HAP-1 (cell line): Measurements from ENCODE around the gene CR1.
"Not testable (repeated sequence)": the region's sequence is repeated elsewhere in the genome, so short reads cannot be mapped to it uniquely, and the experiment has no call there.

ENCODE experiments used
- DNase-seq, 2 experiments: peaks; one replicate each; pipeline ENCODE4 v3.0.0-alpha.2; 2016 to 2020; ENCODE audit warnings: low spot score in 2 of 2
- H3K27me3 ChIP-seq: fragments of 250-450 bp; sonication (Bioruptor Pico); 2 replicates; pipeline ENCODE4 v1.5.1; 2020; ENCODE audit warnings: low read depth, mild to moderate bottlenecking, moderate library complexity
- H3K36me3 ChIP-seq: fragments of 250-450 bp; sonication (Bioruptor Pico); replicated peaks from 2 replicates; pipeline ENCODE4 v1.5.1; 2020; ENCODE audit warnings: mild to moderate bottlenecking
- H3K4me1 ChIP-seq: fragments of 250-450 bp; sonication (Bioruptor Pico); 2 replicates; pipeline ENCODE4 v1.5.1; 2020; ENCODE audit warnings: mild to moderate bottlenecking
- H3K4me3 ChIP-seq: fragments of 250-450 bp; sonication (Bioruptor Pico); 2 replicates; pipeline ENCODE4 v1.5.1; 2020; ENCODE audit warnings: mild to moderate bottlenecking, moderate library complexity
- H3K9me3 ChIP-seq: fragments of 250-450 bp; sonication (Bioruptor Pico); 2 replicates; pipeline ENCODE4 v1.5.1; 2020; ENCODE audit warnings: mild to moderate bottlenecking, moderate library complexity
- in situ Hi-C: fragments of 300-500 bp; cut with MboI; formaldehyde crosslinking; loops from 3 replicates; pipeline ENCODE4 v1.14.3; 2020; ENCODE audit warnings: low sequenced_read_pairs, inconsistent platforms, mixed read lengths

The CR1 gene

GRCh38 chr1:207518608-207519236 is 22.8 kb downstream of the CR1 start:
- Histone ChIP-seq H3K4me3 (no peak overlapping the region), H3K9me3 (no peaks in the 10 kb centered on the region)
- in situ Hi-C loops, result no loop called here

GRCh38 chr1:207519505-207520399 is 23.8 kb downstream of the CR1 start:
- Histone ChIP-seq H3K4me1 (no peaks in the 10 kb centered on the region), H3K4me3 (no peak overlapping the region), H3K27me3 (peaks cover 10% of the 10 kb centered on the region), H3K36me3 (no peaks in the 10 kb centered on the region), H3K9me3 (no peaks in the 10 kb centered on the region)
- DNase-seq, result no peak
- in situ Hi-C loops, result no loop called here

More at GRCh38 chr1:207518608-207519236, 22.8 kb downstream of the CR1 start:
- no peak for DNase-seq
- Histone ChIP-seq H3K36me3 (no peaks in the 10 kb centered on the region), H3K27me3 (peaks cover 10% of the 10 kb centered on the region), H3K4me1 (no peaks in the 10 kb centered on the region)

GRCh38 chr1:207520400-207521345 is 24.7 kb downstream of the CR1 start:
- DNase-seq, H3K9me3 ChIP-seq, in situ Hi-C loops, H3K4me3 ChIP-seq, H3K4me1 ChIP-seq, H3K36me3 ChIP-seq: not testable (repeated sequence)
- H3K27me3 ChIP-seq, result peaks cover 10% of the 10 kb centered on the region

GRCh38 chr1:207525239-207525638 is 29.3 kb downstream of the CR1 start:
- H3K9me3 ChIP-seq, H3K36me3 ChIP-seq, in situ Hi-C loops, DNase-seq, H3K27me3 ChIP-seq, H3K4me3 ChIP-seq, H3K4me1 ChIP-seq: not testable (repeated sequence)

GRCh38 chr1:207528401-207528800 is 32.4 kb downstream of the CR1 start:
- H3K36me3 ChIP-seq, H3K9me3 ChIP-seq, H3K4me3 ChIP-seq, DNase-seq, H3K4me1 ChIP-seq, H3K27me3 ChIP-seq, in situ Hi-C loops: not testable (repeated sequence)

GRCh38 chr1:207536263-207536662 is 40.3 kb downstream of the CR1 start:
- DNase-seq, H3K9me3 ChIP-seq, in situ Hi-C loops, H3K4me3 ChIP-seq, H3K36me3 ChIP-seq, H3K4me1 ChIP-seq, H3K27me3 ChIP-seq: not testable (repeated sequence)

- H3K36me3 ChIP-seq, H3K4me1 ChIP-seq, H3K9me3 ChIP-seq, in situ Hi-C loops, H3K4me3 ChIP-seq, DNase-seq, H3K27me3 ChIP-seq: not testable (repeated sequence)
Measured at GRCh38 chr1:207546677-207547357, 50.9 kb downstream of the CR1 start.

GRCh38 chr1:207554823-207555222 is 58.9 kb downstream of the CR1 start:
- H3K27me3 ChIP-seq, H3K4me3 ChIP-seq, in situ Hi-C loops, H3K4me1 ChIP-seq, H3K9me3 ChIP-seq, DNase-seq, H3K36me3 ChIP-seq: not testable (repeated sequence)

GRCh38 chr1:207565546-207566468 is 69.8 kb downstream of the CR1 start:
- H3K4me3 ChIP-seq, result no peak overlapping the region
- in situ Hi-C loops, result no loop called here
- H3K9me3 ChIP-seq, result no peaks in the 10 kb centered on the region
- H3K27me3 ChIP-seq, result no peaks in the 10 kb centered on the region
- DNase-seq, result peak in 1 of 2 experiments; percentile 29
- no peaks in the 10 kb centered on the region for H3K4me1 ChIP-seq
- H3K36me3 ChIP-seq, result no peaks in the 10 kb centered on the region

- H3K27me3 ChIP-seq, in situ Hi-C loops, DNase-seq: not testable (repeated sequence)
Measured at GRCh38 chr1:207571926-207572325, 76.0 kb downstream of the CR1 start.

GRCh38 chr1:207573074-207573473 is 77.1 kb downstream of the CR1 start:
- H3K27me3 ChIP-seq, H3K9me3 ChIP-seq, H3K36me3 ChIP-seq, H3K4me3 ChIP-seq, DNase-seq, in situ Hi-C loops, H3K4me1 ChIP-seq: not testable (repeated sequence)

More at GRCh38 chr1:207571926-207572325, 76.0 kb downstream of the CR1 start:
- H3K4me1 ChIP-seq, H3K9me3 ChIP-seq, H3K4me3 ChIP-seq, H3K36me3 ChIP-seq: not testable (repeated sequence)

GRCh38 chr1:207575381-207575780 is 79.4 kb downstream of the CR1 start:
- H3K36me3 ChIP-seq, H3K27me3 ChIP-seq, DNase-seq, H3K4me3 ChIP-seq, H3K4me1 ChIP-seq, in situ Hi-C loops, H3K9me3 ChIP-seq: not testable (repeated sequence)
